GM12878 (cell line): ENCODE results near the gene SEBOX. TPM values are rescaled to one million over a fixed set of nuclear protein-coding genes. Genes with fewer than 3 reads are reported as not detected.
A peak's percentile ranks its signal among the peaks of the same experiment; 100 is the strongest.

Experiments used
- ATF7 ChIP-seq: fragments of 450-650 bp; IDR thresholded peaks from 2 replicates; pipeline ENCODE4 v1.6.1; 2016; ENCODE audit warnings: low read depth, mild to moderate bottlenecking
- BACH1 ChIP-seq: fragments of 450-650 bp; IDR thresholded peaks from 2 replicates; pipeline ENCODE4 v1.6.1; 2017; ENCODE audit warnings: mild to moderate bottlenecking, borderline replicate concordance
- HDAC6 ChIP-seq: fragments of 200-600 bp; sonication (generic); IDR thresholded peaks from one replicate; pipeline ENCODE4 v1.8.0; 2017; ENCODE audit warnings: antibody characterized with exemption; ENCODE audit not compliant: unreplicated experiment
- IKZF2 ChIP-seq, 2 experiments: fragments of 450-650 bp; IDR thresholded peaks; 2 replicates each; pipeline ENCODE4 v1.6.1; 2017; ENCODE audit warnings: mild to moderate bottlenecking in 2 of 2, moderate library complexity in 2 of 2
- IRF4 ChIP-seq: IDR thresholded peaks from 2 replicates; pipeline ENCODE4 v1.6.1; 2011; ENCODE audit warnings: low read depth, low read length
- MEF2B ChIP-seq: fragments of 450-650 bp; IDR thresholded peaks from 2 replicates; pipeline ENCODE4 v1.6.1; 2018; ENCODE audit warnings: mild to moderate bottlenecking, moderate library complexity; ENCODE audit not compliant: partially characterized antibody, poor library complexity, severe bottlenecking
- NFIC ChIP-seq: IDR thresholded peaks from 2 replicates; pipeline ENCODE4 v1.6.1; 2012; ENCODE audit warnings: low read depth, mild to moderate bottlenecking, inconsistent platforms, low read length, moderate library complexity
- NFYB ChIP-seq: IDR thresholded peaks from 2 replicates; pipeline ENCODE4 v1.6.1; 2011; ENCODE audit warnings: low read depth, mild to moderate bottlenecking, low read length, improper control_type of control experiment, moderate library complexity; ENCODE audit not compliant: insufficient read depth
- NR2F1 ChIP-seq: fragments of 450-650 bp; conservative IDR thresholded peaks from 2 replicates; pipeline ENCODE4 v1.6.1; 2017; ENCODE audit warnings: mild to moderate bottlenecking
- POLR2AphosphoS2 ChIP-seq: IDR thresholded peaks from 2 replicates; pipeline ENCODE4 v1.6.1; 2011; ENCODE audit warnings: low read depth, mild to moderate bottlenecking, low read length, improper control_type of control experiment, moderate library complexity
- POU2F2 ChIP-seq: IDR thresholded peaks from 3 replicates; pipeline ENCODE4 v1.6.1; 2011; ENCODE audit warnings: low read depth, mild to moderate bottlenecking, low read length, borderline replicate concordance
- RAD21 ChIP-seq: IDR thresholded peaks from 2 replicates; pipeline ENCODE4 v1.6.1; 2011; ENCODE audit warnings: mild to moderate bottlenecking, low read depth, low read length, moderate library complexity; ENCODE audit not compliant: insufficient read depth
- RELA ChIP-seq: fragments of 450-650 bp; IDR thresholded peaks from 2 replicates; pipeline ENCODE4 v1.8.0; 2014; ENCODE audit warnings: borderline replicate concordance; ENCODE audit not compliant: partially characterized antibody
- SUZ12 ChIP-seq: fragments of 200-600 bp; sonication (generic); IDR thresholded peaks from one replicate; pipeline ENCODE4 v1.6.1; 2018; ENCODE audit warnings: antibody characterized with exemption, mild to moderate bottlenecking; ENCODE audit not compliant: unreplicated experiment
- TAF1 ChIP-seq: IDR thresholded peaks from 2 replicates; pipeline ENCODE4 v1.6.1; 2011; ENCODE audit warnings: mild to moderate bottlenecking, low read depth, low read length, borderline replicate concordance
- TARDBP ChIP-seq: IDR thresholded peaks from 2 replicates; pipeline ENCODE4 v1.6.1; 2016; ENCODE audit warnings: borderline replicate concordance
- TBL1XR1 ChIP-seq: IDR thresholded peaks from 2 replicates; pipeline ENCODE4 v1.6.1; 2012; ENCODE audit warnings: low read depth, low read length, improper control_type of control experiment
- YY1 ChIP-seq: IDR thresholded peaks from 2 replicates; pipeline ENCODE4 v1.6.1; 2011; ENCODE audit warnings: low read depth, mild to moderate bottlenecking, low read length
- ZBED1 ChIP-seq: IDR thresholded peaks from 2 replicates; pipeline ENCODE4 v1.6.1; 2016; ENCODE audit warnings: borderline replicate concordance
- ZNF622 ChIP-seq: fragments of 450-650 bp; IDR thresholded peaks from 2 replicates; pipeline ENCODE4 v1.6.1; 2017; ENCODE audit warnings: mild to moderate bottlenecking, inconsistent platforms
- ZSCAN29 ChIP-seq: fragments of 450-650 bp; IDR thresholded peaks from 2 replicates; pipeline ENCODE4 v1.6.1; 2017; ENCODE audit warnings: mild to moderate bottlenecking, moderate library complexity
- polyA plus RNA-seq, 11 experiments: library from polyadenylated mRNA; depleted of rRNA in 4 of 11; unstranded in 6 of 11; stranded (reverse) in 5 of 11; fragments of >200 nt; fragmentation: Nextera tagmentation in 4 of 11; fragmentation: Illumina TruSeq in 1 of 11; extraction: Ambion mirVana in 4 of 11; extraction: Trizol in 1 of 11; gene quantifications; 1 replicate in 1 of 11; 2 replicates in 10 of 11; pipeline versions ENCODE4 v1.2.1 to v1.2.3, GENCODE V29; 2011 to 2016; ENCODE audit warnings: inconsistent platforms in 2 of 11, missing spikeins in 2 of 11, low read depth in 1 of 11
- total RNA-seq, 4 experiments: library from RNA; depleted of rRNA in 3 of 4; stranded (reverse); fragments of >200 nt in 3 of 4; fragmentation: Illumina TruSeq in 1 of 4; extraction: Trizol in 1 of 4; gene quantifications; 2 replicates each; pipeline versions ENCODE4 v1.2.1 to v1.2.3, GENCODE V29; 2013 to 2021
- TF ChIP-seq, protein P1 (sequence below): IDR thresholded peaks from 2 replicates; pipeline ENCODE4 v1.6.1; 2011; ENCODE audit warnings: borderline replicate concordance, low read depth, mild to moderate bottlenecking, moderate library complexity, mixed read lengths, low read length; ENCODE audit not compliant: insufficient read depth; ENCODE audit errors: extremely low read length
- TF ChIP-seq, protein P2 (sequence below): fragments of 450-650 bp; IDR thresholded peaks from 2 replicates; pipeline ENCODE4 v1.6.1; 2017; ENCODE audit warnings: mild to moderate bottlenecking
- TF ChIP-seq, protein P3 (sequence below): fragments of 450-650 bp; IDR thresholded peaks from 2 replicates; pipeline ENCODE4 v1.6.1; 2016; ENCODE audit warnings: mild to moderate bottlenecking
- TF ChIP-seq, protein P4 (sequence below): fragments of 150-350 bp; IDR thresholded peaks from 2 replicates; pipeline ENCODE4 v1.6.1; 2016; ENCODE audit warnings: low read depth, low read length

SEBOX gene
- total and polyA plus RNA-seq, 10 of the 15 experiments (the other 5 are each of a cell fraction or from before 2014, with no cell fraction given), result not detected

DNA sequence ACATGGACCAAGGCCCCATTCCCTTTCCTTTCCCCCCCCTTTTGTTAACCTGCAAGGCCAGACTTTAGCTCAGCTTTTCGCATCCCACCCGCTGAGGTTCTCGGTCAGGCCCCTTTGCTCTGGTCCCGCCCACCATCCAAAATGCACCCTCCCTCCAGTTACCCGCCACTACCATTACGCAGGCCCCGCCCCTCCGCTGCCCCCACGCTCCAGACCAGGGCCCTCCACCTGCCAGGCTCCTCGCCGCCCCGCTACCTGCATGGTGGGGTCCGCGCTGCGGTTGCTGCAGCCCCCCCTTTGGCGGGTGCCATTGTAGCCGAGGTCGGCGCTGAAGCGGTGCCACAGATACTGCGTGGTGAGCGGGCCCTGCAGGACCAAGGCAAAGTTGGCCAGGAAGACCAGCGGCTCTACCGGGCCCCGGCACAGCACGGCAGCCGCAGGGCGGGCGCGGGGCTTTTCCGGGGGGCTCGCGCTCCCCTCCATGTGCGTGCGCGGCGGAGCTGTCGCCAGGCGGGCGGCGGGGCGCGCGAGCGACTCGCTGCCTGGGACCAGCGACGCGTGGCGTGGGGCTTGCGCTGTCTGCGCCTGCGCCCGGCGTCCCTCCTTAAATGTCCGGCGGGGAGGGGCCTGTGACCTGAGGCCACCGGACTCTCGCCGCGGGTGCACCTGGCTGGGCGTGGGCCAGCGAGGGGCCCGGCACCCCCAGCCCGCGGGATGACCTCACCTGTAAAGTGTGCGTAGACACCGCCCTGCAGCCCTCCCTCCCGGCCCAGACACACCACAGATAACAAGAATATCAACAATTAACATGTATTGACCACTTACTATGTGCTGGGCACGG, 40.9 kb upstream of the SEBOX start, which contains the start of gene SLC46A1 (continued):
- TF ChIP-seq, protein P1, sequence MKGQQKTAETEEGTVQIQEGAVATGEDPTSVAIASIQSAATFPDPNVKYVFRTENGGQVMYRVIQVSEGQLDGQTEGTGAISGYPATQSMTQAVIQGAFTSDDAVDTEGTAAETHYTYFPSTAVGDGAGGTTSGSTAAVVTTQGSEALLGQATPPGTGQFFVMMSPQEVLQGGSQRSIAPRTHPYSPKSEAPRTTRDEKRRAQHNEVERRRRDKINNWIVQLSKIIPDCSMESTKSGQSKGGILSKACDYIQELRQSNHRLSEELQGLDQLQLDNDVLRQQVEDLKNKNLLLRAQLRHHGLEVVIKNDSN, result no peak
- TF ChIP-seq SUZ12 (no peak), POU2F2 (no peak), ZNF622 (no peak), ATF7 (no peak), NFYB (no peak), NFIC (no peak), POLR2AphosphoS2 (no peak), RAD21 (no peak), ZSCAN29 (no peak), TARDBP (no peak), TBL1XR1 (no peak), IKZF2 (IDR thresholded peaks at IDR 0.05) (no peak), MEF2B (no peak), NR2F1 (0 out of 2 replicates have a peak, but pooled peaks have one; percentile 59), BACH1 (peak; percentile 85; the same call in 1 of the 2 replicates), RELA (no peak), TAF1 (no peak), HDAC6 (no peak), YY1 (no peak), ZBED1 (no peak), IRF4 (no peak)
- TF ChIP-seq, protein P2, sequence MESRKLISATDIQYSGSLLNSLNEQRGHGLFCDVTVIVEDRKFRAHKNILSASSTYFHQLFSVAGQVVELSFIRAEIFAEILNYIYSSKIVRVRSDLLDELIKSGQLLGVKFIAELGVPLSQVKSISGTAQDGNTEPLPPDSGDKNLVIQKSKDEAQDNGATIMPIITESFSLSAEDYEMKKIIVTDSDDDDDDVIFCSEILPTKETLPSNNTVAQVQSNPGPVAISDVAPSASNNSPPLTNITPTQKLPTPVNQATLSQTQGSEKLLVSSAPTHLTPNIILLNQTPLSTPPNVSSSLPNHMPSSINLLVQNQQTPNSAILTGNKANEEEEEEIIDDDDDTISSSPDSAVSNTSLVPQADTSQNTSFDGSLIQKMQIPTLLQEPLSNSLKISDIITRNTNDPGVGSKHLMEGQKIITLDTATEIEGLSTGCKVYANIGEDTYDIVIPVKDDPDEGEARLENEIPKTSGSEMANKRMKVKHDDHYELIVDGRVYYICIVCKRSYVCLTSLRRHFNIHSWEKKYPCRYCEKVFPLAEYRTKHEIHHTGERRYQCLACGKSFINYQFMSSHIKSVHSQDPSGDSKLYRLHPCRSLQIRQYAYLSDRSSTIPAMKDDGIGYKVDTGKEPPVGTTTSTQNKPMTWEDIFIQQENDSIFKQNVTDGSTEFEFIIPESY, result no peak
- TF ChIP-seq, protein P3, sequence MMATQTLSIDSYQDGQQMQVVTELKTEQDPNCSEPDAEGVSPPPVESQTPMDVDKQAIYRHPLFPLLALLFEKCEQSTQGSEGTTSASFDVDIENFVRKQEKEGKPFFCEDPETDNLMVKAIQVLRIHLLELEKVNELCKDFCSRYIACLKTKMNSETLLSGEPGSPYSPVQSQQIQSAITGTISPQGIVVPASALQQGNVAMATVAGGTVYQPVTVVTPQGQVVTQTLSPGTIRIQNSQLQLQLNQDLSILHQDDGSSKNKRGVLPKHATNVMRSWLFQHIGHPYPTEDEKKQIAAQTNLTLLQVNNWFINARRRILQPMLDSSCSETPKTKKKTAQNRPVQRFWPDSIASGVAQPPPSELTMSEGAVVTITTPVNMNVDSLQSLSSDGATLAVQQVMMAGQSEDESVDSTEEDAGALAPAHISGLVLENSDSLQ, result no peak
- TF ChIP-seq, protein P4, sequence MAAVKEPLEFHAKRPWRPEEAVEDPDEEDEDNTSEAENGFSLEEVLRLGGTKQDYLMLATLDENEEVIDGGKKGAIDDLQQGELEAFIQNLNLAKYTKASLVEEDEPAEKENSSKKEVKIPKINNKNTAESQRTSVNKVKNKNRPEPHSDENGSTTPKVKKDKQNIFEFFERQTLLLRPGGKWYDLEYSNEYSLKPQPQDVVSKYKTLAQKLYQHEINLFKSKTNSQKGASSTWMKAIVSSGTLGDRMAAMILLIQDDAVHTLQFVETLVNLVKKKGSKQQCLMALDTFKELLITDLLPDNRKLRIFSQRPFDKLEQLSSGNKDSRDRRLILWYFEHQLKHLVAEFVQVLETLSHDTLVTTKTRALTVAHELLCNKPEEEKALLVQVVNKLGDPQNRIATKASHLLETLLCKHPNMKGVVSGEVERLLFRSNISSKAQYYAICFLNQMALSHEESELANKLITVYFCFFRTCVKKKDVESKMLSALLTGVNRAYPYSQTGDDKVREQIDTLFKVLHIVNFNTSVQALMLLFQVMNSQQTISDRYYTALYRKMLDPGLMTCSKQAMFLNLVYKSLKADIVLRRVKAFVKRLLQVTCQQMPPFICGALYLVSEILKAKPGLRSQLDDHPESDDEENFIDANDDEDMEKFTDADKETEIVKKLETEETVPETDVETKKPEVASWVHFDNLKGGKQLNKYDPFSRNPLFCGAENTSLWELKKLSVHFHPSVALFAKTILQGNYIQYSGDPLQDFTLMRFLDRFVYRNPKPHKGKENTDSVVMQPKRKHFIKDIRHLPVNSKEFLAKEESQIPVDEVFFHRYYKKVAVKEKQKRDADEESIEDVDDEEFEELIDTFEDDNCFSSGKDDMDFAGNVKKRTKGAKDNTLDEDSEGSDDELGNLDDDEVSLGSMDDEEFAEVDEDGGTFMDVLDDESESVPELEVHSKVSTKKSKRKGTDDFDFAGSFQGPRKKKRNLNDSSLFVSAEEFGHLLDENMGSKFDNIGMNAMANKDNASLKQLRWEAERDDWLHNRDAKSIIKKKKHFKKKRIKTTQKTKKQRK, result no peak
